HK-2 (cell line): ENCODE results near the gene ZNF83.
A peak's percentile ranks its signal among the peaks of the same experiment; 100 is the strongest.
"Not testable (repeated sequence)": the region's sequence is repeated elsewhere in the genome, so short reads cannot be mapped to it uniquely, and the experiment has no call there.

Source experiments
- DNase-seq: peaks from one replicate; pipeline ENCODE4 v3.0.0-alpha.2; 2018; ENCODE audit not compliant: unreplicated experiment

ZNF83 gene

GRCh38 chr19:52637718-52638585, at the start of gene ZNF83:
TSS of gene ZNF83 (minus strand) at chr19:52638355.
- peak; percentile 93 for DNase-seq

- DNase-seq: no peak
Observed at GRCh38 chr19:52687684-52688083, 49.5 kb upstream of the ZNF83 start.

- DNase-seq: no peak
Observed at GRCh38 chr19:52685811-52686210, 47.7 kb upstream of the ZNF83 start.

- DNase-seq: not testable (repeated sequence)
Observed at GRCh38 chr19:52681216-52681615, 43.1 kb upstream of the ZNF83 start.

GRCh38 chr19:52679598-52679997, 41.4 kb upstream of the ZNF83 start:
- no peak for DNase-seq

GRCh38 chr19:52675239-52675638, 37.1 kb upstream of the ZNF83 start:
- not testable (repeated sequence) for DNase-seq

- DNase-seq: no peak
Observed at GRCh38 chr19:52673014-52673413, 34.9 kb upstream of the ZNF83 start.

GRCh38 chr19:52670046-52670445, 31.9 kb upstream of the ZNF83 start:
- DNase-seq: no peak

- no peak for DNase-seq
Observed at GRCh38 chr19:52669586-52669985, 31.4 kb upstream of the ZNF83 start.

GRCh38 chr19:52667972-52668371, 29.8 kb upstream of the ZNF83 start:
- no peak for DNase-seq

GRCh38 chr19:52666506-52666905, 28.4 kb upstream of the ZNF83 start:
- DNase-seq: no peak

GRCh38 chr19:52665529-52665928, 27.4 kb upstream of the ZNF83 start:
- no peak for DNase-seq

- no peak for DNase-seq
Observed at GRCh38 chr19:52665027-52665426, 26.9 kb upstream of the ZNF83 start.

- DNase-seq: no peak
Observed at GRCh38 chr19:52664461-52664860, 26.3 kb upstream of the ZNF83 start.

- no peak for DNase-seq
Observed at GRCh38 chr19:52662631-52663030, 24.5 kb upstream of the ZNF83 start.

GRCh38 chr19:52660981-52661380, 22.8 kb upstream of the ZNF83 start:
- no peak for DNase-seq

GRCh38 chr19:52659013-52659412, 20.9 kb upstream of the ZNF83 start:
- DNase-seq: no peak

GRCh38 chr19:52658595-52658994, 20.4 kb upstream of the ZNF83 start:
- no peak for DNase-seq

GRCh38 chr19:52653161-52653560, 15.0 kb upstream of the ZNF83 start:
- no peak for DNase-seq

GRCh38 chr19:52651956-52652355, 13.8 kb upstream of the ZNF83 start:
- DNase-seq: no peak

GRCh38 chr19:52648336-52649016, 10.3 kb upstream of the ZNF83 start:
- DNase-seq: no peak

GRCh38 chr19:52646571-52647217, 8.5 kb upstream of the ZNF83 start:
- DNase-seq: no peak

GRCh38 chr19:52640916-52641315, 2.8 kb upstream of the ZNF83 start:
- DNase-seq: no peak
